HepG2 (cell line): Measurements from ENCODE around the gene GFRA1. TPM values are rescaled to one million over a fixed set of nuclear protein-coding genes. Genes with fewer than 3 reads are reported as not detected.

Experiments used
- AFF4 ChIP-seq: sonication (generic); formaldehyde crosslinking; IDR thresholded peaks from 2 replicates; pipeline ENCODE4 v1.4.0; 2020; ENCODE audit warnings: missing genetic modification reagents
- AGO2 ChIP-seq: fragments of 200-400 bp; formaldehyde crosslinking; optimal IDR thresholded peaks from 2 replicates; pipeline ENCODE3; 2017; ENCODE audit warnings: mild to moderate bottlenecking, low read depth, low read length, moderate library complexity
- ARID5B ChIP-seq: IDR thresholded peaks from 2 replicates; pipeline ENCODE4 v1.4.0; 2020; ENCODE audit warnings: mild to moderate bottlenecking, missing genetic modification reagents
- ASH2L ChIP-seq: fragments of 300-600, 200-600 bp; sonication (generic); IDR thresholded peaks from 2 replicates; pipeline ENCODE4 v1.7.0; 2017; ENCODE audit warnings: low read depth, mild to moderate bottlenecking, moderate library complexity, mixed read lengths, low read length; ENCODE audit not compliant: insufficient read length
- GMEB1 ChIP-seq: sonication (generic); formaldehyde crosslinking; IDR thresholded peaks from 2 replicates; pipeline ENCODE4 v1.5.1; 2020; ENCODE audit warnings: missing genetic modification reagents, mild to moderate bottlenecking, borderline replicate concordance
- IRX3 ChIP-seq: sonication (generic); formaldehyde crosslinking; IDR thresholded peaks from 2 replicates; pipeline ENCODE4 v1.8.1; 2023; ENCODE audit warnings: mild to moderate bottlenecking, low read depth, missing genetic modification reagents, borderline replicate concordance
- KDM2A ChIP-seq: sonication (generic); formaldehyde crosslinking; IDR thresholded peaks from 2 replicates; pipeline ENCODE4 v1.4.0; 2020; ENCODE audit warnings: low read depth, missing genetic modification reagents, borderline replicate concordance
- MTA1 ChIP-seq: sonication (generic); formaldehyde crosslinking; IDR thresholded peaks from 2 replicates; pipeline ENCODE4 v1.4.0; 2020; ENCODE audit warnings: missing genetic modification reagents, mild to moderate bottlenecking, borderline replicate concordance
- NR2F1 ChIP-seq, 2 experiments: fragments of 450-650 bp in 1 of 2; formaldehyde crosslinking in 1 of 2; IDR thresholded peaks; 2 replicates each; pipeline versions ENCODE4 v1.5.0 to v1.6.1; 2016 to 2020; ENCODE audit warnings: mild to moderate bottlenecking in 1 of 2, missing compliant biosample characterization in 1 of 2, missing genetic modification reagents in 1 of 2, moderate library complexity in 1 of 2
- ZFX ChIP-seq: sonication (generic); formaldehyde crosslinking; IDR thresholded peaks from 2 replicates; pipeline ENCODE4 v1.4.0; 2020; ENCODE audit warnings: mild to moderate bottlenecking, low read depth, missing genetic modification reagents, moderate library complexity
- ZNF567 ChIP-seq: sonication (generic); formaldehyde crosslinking; IDR thresholded peaks from 2 replicates; pipeline ENCODE4 v1.8.1; 2023; ENCODE audit warnings: mild to moderate bottlenecking, missing genetic modification reagents, borderline replicate concordance
- ZNF572 ChIP-seq: sonication (generic); formaldehyde crosslinking; IDR thresholded peaks from 2 replicates; pipeline ENCODE4 v1.5.1; 2020; ENCODE audit warnings: mild to moderate bottlenecking, missing genetic modification reagents
- ZNF891 ChIP-seq: sonication (generic); formaldehyde crosslinking; IDR thresholded peaks from 2 replicates; pipeline ENCODE4 v1.5.0; 2020; ENCODE audit warnings: mild to moderate bottlenecking, missing genetic modification reagents
- polyA plus RNA-seq, 8 experiments: library from polyadenylated mRNA; depleted of rRNA in 3 of 8; stranded (reverse) in 7 of 8; unstranded in 1 of 8; fragments of >200 nt; fragmentation: Illumina TruSeq in 4 of 8; extraction: Trizol in 4 of 8; gene quantifications; 2 replicates each; pipeline versions ENCODE4 v1.2.1 to v1.2.3, GENCODE V29; 2011 to 2016; ENCODE audit warnings: low read depth in 4 of 8, missing spikeins in 1 of 8, mixed read lengths in 1 of 8; ENCODE audit not compliant: insufficient read depth in 1 of 8
- total RNA-seq, 5 experiments: library from RNA; depleted of rRNA; stranded (reverse); fragments of >200 nt; fragmentation: Illumina TruSeq; extraction: Trizol; gene quantifications; 2 replicates each; pipeline ENCODE4 v1.2.3, GENCODE V29; 2016; ENCODE audit warnings: low read depth in 1 of 5
- TF ChIP-seq, protein P1 (sequence below): sonication (generic); formaldehyde crosslinking; IDR thresholded peaks from 2 replicates; pipeline ENCODE4 v1.5.1; 2020; ENCODE audit warnings: mild to moderate bottlenecking, missing genetic modification reagents

GFRA1 gene
- total and polyA plus RNA-seq, 2 of the 13 experiments (the other 11 are each of a cell fraction or from before 2014, with no cell fraction given) = not detected

DNA sequence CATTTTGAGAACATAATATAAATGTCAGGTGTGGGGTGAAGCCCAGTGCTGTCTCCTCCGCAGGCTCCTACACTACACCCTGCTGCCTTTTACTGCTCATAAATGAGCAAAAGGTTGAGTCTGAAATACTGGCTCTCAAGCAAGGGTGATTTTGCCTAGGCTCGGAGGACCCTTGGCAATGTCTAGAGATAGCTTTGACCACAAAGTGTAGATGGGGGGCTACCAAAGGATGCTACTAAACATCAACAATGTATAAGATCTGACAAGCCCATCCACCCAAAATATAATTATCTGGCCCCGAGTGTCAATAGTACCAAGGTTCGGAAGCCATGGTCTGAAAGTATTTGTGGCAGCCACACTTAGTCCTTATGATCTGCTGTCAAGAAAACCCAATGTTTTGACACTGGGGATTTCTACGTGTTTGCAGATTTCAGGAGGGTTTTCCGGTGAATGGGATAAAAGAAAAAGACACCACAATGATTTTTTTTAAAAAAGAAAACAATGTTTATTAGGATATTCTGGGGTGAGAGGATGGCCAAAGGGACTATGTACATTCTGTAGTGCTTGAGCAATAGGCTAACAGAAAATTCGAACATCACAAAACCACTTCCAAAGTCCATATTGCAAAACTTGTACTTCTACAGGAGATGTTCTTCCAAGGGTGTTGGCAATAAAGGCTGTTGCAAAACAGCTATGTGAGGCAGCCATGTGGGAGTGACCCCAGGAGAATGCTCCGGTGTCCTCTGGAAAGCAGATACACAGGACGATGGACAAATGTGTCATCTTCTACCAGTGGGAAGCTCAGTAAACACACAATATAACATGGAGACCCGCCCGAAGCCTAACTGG is 216.3 kb downstream of the GFRA1 start (continued):
- TF ChIP-seq NR2F1 (CRISPR knock-in tag; IDR thresholded peaks at IDR 0.05) (peak in 1 of 2 experiments; percentile 71; a peak in 3 of 4 replicates), ARID5B (CRISPR knock-in tag) (peak; percentile 99), ASH2L (peak; percentile 50), KDM2A (CRISPR knock-in tag) (0 out of 2 replicates have a peak, but pooled peaks have one; percentile 45), AGO2 (no peak), MTA1 (CRISPR knock-in tag) (no peak), ZNF567 (CRISPR knock-in tag) (no peak), AFF4 (CRISPR knock-in tag) (no peak), ZFX (CRISPR knock-in tag) (no peak), ZNF572 (CRISPR knock-in tag) (no peak), ZNF891 (no peak), GMEB1 (peak; percentile 25; the same call in 1 of the 2 replicates), IRX3 (CRISPR knock-in tag) (no peak)
- TF ChIP-seq, protein P1, sequence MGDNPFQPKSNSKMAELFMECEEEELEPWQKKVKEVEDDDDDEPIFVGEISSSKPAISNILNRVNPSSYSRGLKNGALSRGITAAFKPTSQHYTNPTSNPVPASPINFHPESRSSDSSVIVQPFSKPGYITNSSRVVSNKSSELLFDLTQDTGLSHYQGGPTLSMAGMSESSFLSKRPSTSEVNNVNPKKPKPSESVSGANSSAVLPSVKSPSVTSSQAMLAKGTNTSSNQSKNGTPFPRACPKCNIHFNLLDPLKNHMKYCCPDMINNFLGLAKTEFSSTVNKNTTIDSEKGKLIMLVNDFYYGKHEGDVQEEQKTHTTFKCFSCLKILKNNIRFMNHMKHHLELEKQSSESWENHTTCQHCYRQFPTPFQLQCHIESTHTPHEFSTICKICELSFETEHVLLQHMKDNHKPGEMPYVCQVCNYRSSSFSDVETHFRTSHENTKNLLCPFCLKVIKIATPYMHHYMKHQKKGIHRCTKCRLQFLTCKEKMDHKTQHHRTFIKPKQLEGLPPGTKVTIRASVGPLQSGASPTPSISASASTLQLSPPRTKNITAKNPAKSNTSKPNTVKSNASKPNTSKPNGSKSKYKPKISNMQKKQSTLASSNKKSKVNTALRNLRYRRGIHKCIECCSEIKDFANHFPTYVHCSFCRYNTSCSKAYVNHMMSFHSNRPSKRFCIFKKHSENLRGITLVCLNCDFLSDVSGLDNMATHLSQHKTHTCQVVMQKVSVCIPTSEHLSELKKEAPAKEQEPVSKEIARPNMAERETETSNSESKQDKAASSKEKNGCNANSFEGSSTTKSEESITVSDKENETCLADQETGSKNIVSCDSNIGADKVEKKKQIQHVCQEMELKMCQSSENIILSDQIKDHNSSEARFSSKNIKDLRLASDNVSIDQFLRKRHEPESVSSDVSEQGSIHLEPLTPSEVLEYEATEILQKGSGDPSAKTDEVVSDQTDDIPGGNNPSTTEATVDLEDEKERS (CRISPR knock-in tag) = peak; percentile 93
